Measurements from ENCODE around the gene PRR5. TPM values are rescaled to one million over a fixed set of nuclear protein-coding genes. Genes with fewer than 3 reads are reported as not detected.
A peak's percentile ranks its signal among the peaks of the same experiment; 100 is the strongest.

The PRR5 gene
- total and polyA plus RNA-seq, 2 of the 13 experiments (the other 11 are each of a cell fraction or from before 2014, with no cell fraction given): 11.6 to 27.5 TPM

- TF ChIP-seq, protein P1, sequence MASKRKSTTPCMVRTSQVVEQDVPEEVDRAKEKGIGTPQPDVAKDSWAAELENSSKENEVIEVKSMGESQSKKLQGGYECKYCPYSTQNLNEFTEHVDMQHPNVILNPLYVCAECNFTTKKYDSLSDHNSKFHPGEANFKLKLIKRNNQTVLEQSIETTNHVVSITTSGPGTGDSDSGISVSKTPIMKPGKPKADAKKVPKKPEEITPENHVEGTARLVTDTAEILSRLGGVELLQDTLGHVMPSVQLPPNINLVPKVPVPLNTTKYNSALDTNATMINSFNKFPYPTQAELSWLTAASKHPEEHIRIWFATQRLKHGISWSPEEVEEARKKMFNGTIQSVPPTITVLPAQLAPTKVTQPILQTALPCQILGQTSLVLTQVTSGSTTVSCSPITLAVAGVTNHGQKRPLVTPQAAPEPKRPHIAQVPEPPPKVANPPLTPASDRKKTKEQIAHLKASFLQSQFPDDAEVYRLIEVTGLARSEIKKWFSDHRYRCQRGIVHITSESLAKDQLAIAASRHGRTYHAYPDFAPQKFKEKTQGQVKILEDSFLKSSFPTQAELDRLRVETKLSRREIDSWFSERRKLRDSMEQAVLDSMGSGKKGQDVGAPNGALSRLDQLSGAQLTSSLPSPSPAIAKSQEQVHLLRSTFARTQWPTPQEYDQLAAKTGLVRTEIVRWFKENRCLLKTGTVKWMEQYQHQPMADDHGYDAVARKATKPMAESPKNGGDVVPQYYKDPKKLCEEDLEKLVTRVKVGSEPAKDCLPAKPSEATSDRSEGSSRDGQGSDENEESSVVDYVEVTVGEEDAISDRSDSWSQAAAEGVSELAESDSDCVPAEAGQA (IDR thresholded peaks at IDR 0.05; ENCODE audit: low read depth): peak; percentile 70; the same call in 1 of the 2 replicates
- TF ChIP-seq, protein P1 (CRISPR knock-in tag; IDR thresholded peaks at IDR 0.05; ENCODE audit: borderline replicate concordance): no peak
- TF ChIP-seq HNF1B (CRISPR knock-in tag; IDR thresholded peaks at IDR 0.05) (peak; percentile 59), KMT2A (CRISPR knock-in tag; IDR thresholded peaks at IDR 0.05) (no peak; the same call in 1 of the 2 replicates), ZKSCAN8 (CRISPR knock-in tag; IDR thresholded peaks at IDR 0.05; ENCODE audit: borderline replicate concordance) (0 out of 2 replicates have a peak, but pooled peaks have one; percentile 45), ZNF430 (CRISPR knock-in tag; IDR thresholded peaks at IDR 0.05) (no peak), HBP1 (CRISPR knock-in tag; IDR thresholded peaks at IDR 0.05; ENCODE audit: low read depth) (no peak), YY1 (IDR thresholded peaks at IDR 0.05; ENCODE audit: insufficient read depth, insufficient replicate concordance, low read depth, low read length) (peak; percentile 35), HINFP (CRISPR knock-in tag; IDR thresholded peaks at IDR 0.05; ENCODE audit: low read depth) (no peak), ZMYM3 (CRISPR knock-in tag; IDR thresholded peaks at IDR 0.05) (0 out of 2 replicates have a peak, but pooled peaks have one; percentile 14), FOSL1 (CRISPR knock-in tag; IDR thresholded peaks at IDR 0.05; ENCODE audit: borderline replicate concordance) (0 out of 2 replicates have a peak, but pooled peaks have one; percentile 10), RAD51 (IDR thresholded peaks at IDR 0.05; ENCODE audit: borderline replicate concordance) (no peak), TMF1 (CRISPR knock-in tag; IDR thresholded peaks at IDR 0.05; ENCODE audit: low read depth) (no peak), BHLHE40 (IDR thresholded peaks at IDR 0.05; ENCODE audit: low read length) (0 out of 2 replicates have a peak, but pooled peaks have one; percentile 35), ZNF292 (CRISPR knock-in tag; IDR thresholded peaks at IDR 0.05; ENCODE audit: borderline replicate concordance, low read depth) (0 out of 2 replicates have a peak, but pooled peaks have one; percentile 33)
- TF ChIP-seq, protein P2, sequence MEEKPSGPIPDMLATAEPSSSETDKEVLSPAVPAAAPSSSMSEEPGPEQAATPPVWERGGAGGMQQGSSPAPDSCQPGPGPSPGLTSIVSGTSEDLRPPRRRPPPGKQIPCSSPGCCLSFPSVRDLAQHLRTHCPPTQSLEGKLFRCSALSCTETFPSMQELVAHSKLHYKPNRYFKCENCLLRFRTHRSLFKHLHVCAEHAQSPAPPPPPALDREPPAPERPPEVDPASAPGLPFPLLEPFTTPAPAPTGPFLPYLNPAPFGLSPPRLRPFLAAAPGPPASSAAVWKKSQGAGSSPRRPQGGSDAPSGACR (CRISPR knock-in tag; IDR thresholded peaks at IDR 0.05): 0 out of 2 replicates have a peak, but pooled peaks have one; percentile 38
Measured at GRCh38 chr22:44684506-44685383, 17.3 kb upstream of the PRR5 start (continued).
